Measurements from ENCODE around the gene ANHX.

Gene ANHX

DNA sequence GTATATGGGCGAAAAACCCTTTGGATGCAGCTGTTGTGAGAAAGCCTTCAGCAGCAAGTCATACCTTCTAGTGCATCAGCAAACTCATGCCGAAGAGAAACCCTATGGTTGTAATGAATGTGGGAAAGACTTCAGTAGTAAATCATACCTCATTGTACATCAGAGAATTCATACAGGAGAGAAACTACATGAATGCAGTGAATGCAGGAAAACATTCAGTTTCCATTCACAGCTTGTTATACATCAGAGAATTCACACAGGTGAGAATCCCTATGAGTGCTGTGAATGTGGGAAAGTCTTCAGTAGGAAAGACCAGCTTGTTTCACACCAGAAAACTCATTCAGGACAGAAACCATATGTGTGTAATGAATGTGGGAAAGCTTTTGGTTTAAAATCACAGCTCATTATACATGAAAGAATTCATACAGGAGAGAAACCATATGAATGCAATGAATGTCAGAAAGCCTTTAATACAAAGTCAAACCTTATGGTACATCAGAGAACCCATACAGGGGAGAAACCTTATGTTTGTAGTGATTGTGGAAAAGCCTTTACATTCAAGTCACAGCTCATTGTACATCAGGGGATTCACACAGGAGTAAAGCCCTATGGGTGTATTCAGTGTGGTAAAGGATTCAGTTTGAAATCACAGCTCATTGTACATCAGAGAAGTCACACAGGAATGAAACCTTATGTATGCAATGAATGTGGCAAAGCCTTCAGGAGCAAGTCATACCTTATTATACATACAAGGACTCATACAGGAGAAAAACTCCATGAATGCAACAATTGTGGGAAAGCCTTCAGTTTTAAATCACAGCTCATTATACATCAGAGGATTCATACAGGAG, 33.0 kb downstream of the ANHX start:
- no peak for DNase-seq

DNA sequence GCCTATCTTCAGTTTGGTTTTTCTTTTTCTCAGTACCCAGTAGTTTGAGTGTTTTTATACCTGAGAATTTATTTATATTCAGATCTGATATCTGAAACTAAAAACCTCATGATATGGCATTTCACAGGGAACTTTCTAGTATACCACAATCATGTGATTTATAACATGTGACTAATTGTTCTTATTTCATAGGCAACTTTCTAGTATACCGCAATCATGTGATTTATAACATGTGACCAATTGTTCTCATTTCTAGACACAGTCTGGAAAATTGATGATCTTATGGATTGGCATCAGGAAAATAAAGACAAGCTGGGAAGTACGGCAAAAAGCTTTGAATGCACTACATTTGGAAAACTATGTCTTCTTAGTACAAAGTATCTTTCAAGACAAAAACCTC, 33.8 kb downstream of the ANHX start:
- DNase-seq, result no peak

DNA sequence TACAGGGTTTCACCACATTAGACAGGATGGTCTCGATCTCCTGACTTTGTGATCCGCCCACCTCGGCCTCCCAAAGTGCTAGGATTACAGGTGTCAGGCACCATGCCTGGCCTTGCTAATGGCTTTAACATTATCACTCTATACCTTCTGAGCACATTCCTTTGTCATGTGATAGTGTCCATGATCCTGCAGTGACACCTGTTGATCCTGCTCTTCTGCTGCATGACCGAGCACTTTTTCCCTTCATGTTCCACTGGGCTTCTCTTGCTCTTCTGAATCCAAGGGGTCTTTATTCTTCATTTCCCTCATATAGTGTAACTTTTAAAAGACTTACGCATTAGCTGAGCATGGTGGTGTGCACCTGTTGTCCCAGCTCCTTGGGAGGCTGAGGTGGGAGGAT, 42.8 kb downstream of the ANHX start:
- DNase-seq, result no peak

DNA sequence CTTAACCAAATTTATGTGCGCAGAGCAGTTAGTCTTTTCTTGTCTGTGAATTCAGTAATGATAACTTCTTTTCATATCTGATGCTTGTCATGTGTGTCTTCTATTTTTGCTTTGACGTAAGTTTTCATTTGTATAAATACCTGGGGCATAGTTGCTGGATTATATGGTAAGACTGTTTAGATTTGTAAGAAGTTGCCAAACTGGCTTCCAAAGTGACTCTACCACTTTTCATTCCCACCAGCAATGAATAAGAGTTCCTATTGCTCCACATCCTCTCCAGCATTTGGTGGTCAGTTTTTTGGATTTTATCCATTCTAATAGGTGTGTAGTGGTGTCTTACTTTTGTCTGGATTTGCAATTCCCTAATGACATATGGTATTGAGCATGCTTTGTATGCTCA, 45.5 kb downstream of the ANHX start:
- no peak for DNase-seq

DNA sequence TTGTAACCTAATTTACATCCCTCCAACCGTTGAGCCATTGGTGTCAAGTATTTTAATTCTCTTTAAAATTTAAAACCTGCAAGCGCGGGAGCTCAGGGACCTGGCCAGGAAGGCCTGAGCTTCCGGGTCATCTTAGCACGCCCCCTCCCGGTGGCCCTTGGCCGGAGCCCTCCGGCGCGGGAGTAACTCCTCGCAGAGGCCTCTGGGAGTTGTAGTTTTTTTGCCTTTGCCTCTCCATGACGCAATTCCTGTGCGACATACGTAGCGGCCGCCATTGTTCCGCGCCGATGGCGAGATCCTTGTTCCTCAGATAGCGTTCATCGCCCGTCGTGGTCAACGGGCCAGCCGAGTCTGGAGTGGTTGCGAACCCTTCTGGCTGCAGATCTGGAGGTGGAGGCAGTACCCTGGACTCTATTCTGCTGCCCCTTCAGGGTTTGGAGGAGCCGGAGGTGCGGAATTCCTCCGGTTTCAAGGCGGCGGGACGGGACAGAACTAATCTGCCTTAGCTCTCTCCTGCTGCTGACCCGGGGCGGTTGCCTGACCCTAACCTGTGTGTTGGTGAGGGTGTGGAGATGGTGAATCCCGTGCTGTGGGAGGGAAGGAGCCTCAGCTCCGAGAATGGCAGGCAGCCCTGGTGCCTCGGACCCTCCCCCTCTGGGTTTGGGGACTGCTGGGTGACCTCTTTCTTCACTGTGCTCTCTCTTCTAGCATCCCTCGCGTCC, 54.3 kb downstream of the ANHX start, which contains the start of gene ZNF268:
Gene ZNF268, plus strand, starts transcription at position 258 of the 722 bp plus-strand sequence. CDS start 503 bp downstream, outside the sequence.
- peak; percentile 92 for DNase-seq

DNA sequence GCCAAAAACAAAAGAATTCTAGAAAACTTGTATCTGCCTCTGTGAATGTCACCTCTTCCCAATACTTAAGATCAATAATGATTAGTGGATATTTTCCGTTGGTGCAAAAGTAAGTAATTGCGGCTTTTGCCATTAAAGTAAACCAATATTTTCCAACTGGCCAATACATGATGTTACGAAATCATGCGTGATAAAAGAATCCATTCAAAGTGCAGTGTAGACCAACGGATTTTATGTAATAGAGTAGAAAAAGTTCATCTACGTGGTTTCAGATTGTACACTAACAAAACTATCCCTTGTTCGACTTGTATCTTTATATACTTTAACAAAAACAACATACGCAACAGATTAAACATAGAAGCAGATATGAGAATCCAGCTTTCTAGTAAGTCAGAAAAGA, 55.0 kb downstream of the ANHX start:
- DNase-seq, result no peak

DNA sequence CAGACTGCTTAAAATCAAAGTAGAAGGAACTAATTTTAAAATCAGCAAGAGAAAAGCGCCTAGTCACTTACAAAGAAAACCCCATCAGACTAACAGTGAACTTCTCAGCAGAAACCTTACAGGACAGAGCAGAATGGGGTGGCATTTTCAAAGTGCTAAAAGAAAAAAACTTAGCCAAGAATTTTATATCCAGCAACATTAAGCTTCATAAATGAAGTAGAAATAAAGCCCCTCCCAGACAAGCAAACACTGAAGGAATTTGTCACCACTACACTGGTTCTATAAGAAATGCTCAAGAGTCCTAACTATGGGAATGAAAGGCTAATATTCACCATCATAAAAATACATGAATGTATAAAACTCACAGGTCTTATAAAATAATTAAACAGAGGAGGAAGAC, 60.8 kb downstream of the ANHX start:
- no peak for DNase-seq

DNA sequence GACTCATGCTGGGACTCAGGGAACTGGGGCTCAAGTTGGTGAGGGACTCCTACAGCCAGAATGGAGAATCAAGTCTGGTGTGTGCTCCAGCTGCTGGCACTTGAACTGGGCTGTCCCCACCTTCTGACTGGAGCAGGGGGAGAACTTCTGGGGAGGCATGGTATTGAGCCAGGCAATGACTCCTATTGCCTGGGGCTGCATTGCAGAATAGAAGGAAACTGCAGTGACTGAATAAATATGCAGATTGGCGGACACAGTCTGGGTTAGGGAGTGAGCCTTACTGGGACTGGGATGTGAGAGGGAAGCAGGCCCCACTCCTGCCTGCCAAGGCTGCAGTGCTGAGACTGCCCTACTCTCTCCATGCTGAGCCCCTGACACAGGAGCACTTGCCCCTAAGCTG, 63.2 kb downstream of the ANHX start:
- DNase-seq, result no peak
